ENCODE data around the gene RNF157. TPM values are rescaled to one million over a fixed set of nuclear protein-coding genes. Genes with fewer than 3 reads are reported as not detected.
A peak's percentile ranks its signal among the peaks of the same experiment; 100 is the strongest.

RNF157 gene
- total and polyA plus RNA-seq, 9 of the 15 experiments (the other 6 are each of a cell fraction or from before 2014, with no cell fraction given), result 8.1 to 31.7 (median 20.8) TPM

GRCh38 chr17:76103274-76104139, 136.8 kb downstream of the RNF157 start, which contains the start of gene EXOC7 (continued):
- no peak for TF ChIP-seq MED1 (CRISPR knock-in tag; IDR thresholded peaks at IDR 0.05; ENCODE audit: borderline replicate concordance)
- TF ChIP-seq BCOR (IDR thresholded peaks at IDR 0.05), result no peak
- TF ChIP-seq SLC30A9 (CRISPR knock-in tag; IDR thresholded peaks at IDR 0.05), result no peak
- TF ChIP-seq SRSF1 (IDR thresholded peaks at IDR 0.05; ENCODE audit: low read depth, low read length), result no peak
- TF ChIP-seq ZNF140 (CRISPR knock-in tag; IDR thresholded peaks at IDR 0.05), result 0 out of 2 replicates have a peak, but pooled peaks have one; percentile 7
- no peak for TF ChIP-seq LCOR (CRISPR knock-in tag; IDR thresholded peaks at IDR 0.05)
- no peak for TF ChIP-seq DDX20 (tag; IDR thresholded peaks at IDR 0.05; ENCODE audit: low read depth)
- no peak for TF ChIP-seq GATAD2B (IDR thresholded peaks at IDR 0.05; ENCODE audit: borderline replicate concordance)
- TF ChIP-seq ZNF224 (CRISPR knock-in tag; IDR thresholded peaks at IDR 0.05), result no peak
- TF ChIP-seq RB1 (IDR thresholded peaks at IDR 0.05; ENCODE audit: low read depth), result peak; percentile 34; the same call in 1 of the 2 replicates
- peak; percentile 88 to 98 (median 96) for TF ChIP-seq YY1 (IDR thresholded peaks at IDR 0.05; ENCODE audit: borderline replicate concordance in 1 of 3, control insufficient read depth in 1 of 3, extremely low read depth in 1 of 3, insufficient read depth in 3 of 3, insufficient read length in 1 of 3, insufficient replicate concordance in 2 of 3, low read depth in 1 of 3, low read length in 2 of 3)
- TF ChIP-seq ZNF668 (CRISPR knock-in tag; IDR thresholded peaks at IDR 0.05), result no peak
- no peak for TF ChIP-seq LEF1 (IDR thresholded peaks at IDR 0.05)
- TF ChIP-seq STAG1 (CRISPR knock-in tag; IDR thresholded peaks at IDR 0.05; ENCODE audit: borderline replicate concordance), result no peak
- no peak for TF ChIP-seq ZNF175 (CRISPR knock-in tag; IDR thresholded peaks at IDR 0.05; ENCODE audit: low read depth)
- TF ChIP-seq ATF4 (CRISPR knock-in tag; IDR thresholded peaks at IDR 0.05), result no peak
- no peak for TF ChIP-seq HMBOX1 (IDR thresholded peaks at IDR 0.05)
- TF ChIP-seq ZNF785 (CRISPR knock-in tag; IDR thresholded peaks at IDR 0.05), result no peak
- peak; percentile 56 for TF ChIP-seq CXXC5 (CRISPR knock-in tag; IDR thresholded peaks at IDR 0.05)
- TF ChIP-seq ZNF740 (CRISPR knock-in tag; IDR thresholded peaks at IDR 0.05), result 0 out of 2 replicates have a peak, but pooled peaks have one; percentile 33
- no peak for TF ChIP-seq ZNF740 (tag; IDR thresholded peaks at IDR 0.05)
- TF ChIP-seq SIX5 (IDR thresholded peaks at IDR 0.05; ENCODE audit: borderline replicate concordance in 1 of 2, insufficient read depth in 1 of 2, low read depth in 1 of 2, low read length in 2 of 2), result 0 out of 4 replicates have a peak, but pooled peaks of 1 of the 2 experiments have one; percentile 2
- peak; percentile 69; the same call in 1 of the 2 replicates for TF ChIP-seq PML (IDR thresholded peaks at IDR 0.05; ENCODE audit: low read length)
- peak; percentile 59 for TF ChIP-seq RBBP5 (IDR thresholded peaks at IDR 0.05; ENCODE audit: borderline replicate concordance, insufficient read depth, low read length, poor library complexity, severe bottlenecking)
